GM10847 (cell line): ENCODE measurements around the gene PIGS.
A peak's percentile ranks its signal among the peaks of the same experiment; 100 is the strongest.

Experiments used
- POLR2A ChIP-seq: IDR thresholded peaks from 2 replicates; pipeline ENCODE4 v1.6.1; 2011; ENCODE audit not compliant: insufficient read length; ENCODE audit errors: extremely low read depth

PIGS gene

GRCh38 chr17:28592260-28592659 lies 20.9 kb upstream of the PIGS start:
- TF ChIP-seq POLR2A = no peak

- no peak for TF ChIP-seq POLR2A
These were observed 14.5 kb upstream of the PIGS start for GRCh38 chr17:28585851-28586250.

GRCh38 chr17:28584434-28584833 lies 13.1 kb upstream of the PIGS start:
- no peak for TF ChIP-seq POLR2A

- no peak for TF ChIP-seq POLR2A
These were observed 11.2 kb upstream of the PIGS start for GRCh38 chr17:28582513-28582912.

- TF ChIP-seq POLR2A = no peak
These were observed 9.6 kb upstream of the PIGS start for GRCh38 chr17:28580959-28581358.

GRCh38 chr17:28579526-28579925 lies 8.2 kb upstream of the PIGS start:
- no peak for TF ChIP-seq POLR2A

GRCh38 chr17:28578246-28579195 lies 7.2 kb upstream of the PIGS start:
- no peak for TF ChIP-seq POLR2A

- no peak for TF ChIP-seq POLR2A
These were observed 6.1 kb upstream of the PIGS start for GRCh38 chr17:28577466-28577824.

GRCh38 chr17:28576758-28577465 lies 5.6 kb upstream of the PIGS start, which contains the start of gene ALDOC:
Gene ALDOC (minus strand): TSS chr17:28576895. CDS start chr17:28575532, 1,363 bp downstream.
- peak; percentile 86 for TF ChIP-seq POLR2A

- TF ChIP-seq POLR2A = no peak
These were observed 3.9 kb upstream of the PIGS start for GRCh38 chr17:28575126-28575795.

- TF ChIP-seq POLR2A = no peak
These were observed 3.2 kb upstream of the PIGS start for GRCh38 chr17:28574526-28574925.

GRCh38 chr17:28573966-28574480 lies 2.7 kb upstream of the PIGS start:
- TF ChIP-seq POLR2A = no peak

- TF ChIP-seq POLR2A = no peak
These were observed 2.2 kb upstream of the PIGS start for GRCh38 chr17:28573521-28573920.

GRCh38 chr17:28573040-28573380 lies 1.7 kb upstream of the PIGS start:
- TF ChIP-seq POLR2A = no peak

GRCh38 chr17:28572259-28573039 lies 1.1 kb upstream of the PIGS start:
- TF ChIP-seq POLR2A = no peak
